HCEC 1CT (cell line): Measurements from ENCODE around the gene SPINDOC.

ENCODE experiments used
- DNase-seq: peaks from one replicate; pipeline ENCODE4 v3.0.0-alpha.2; 2017

SPINDOC gene

DNA sequence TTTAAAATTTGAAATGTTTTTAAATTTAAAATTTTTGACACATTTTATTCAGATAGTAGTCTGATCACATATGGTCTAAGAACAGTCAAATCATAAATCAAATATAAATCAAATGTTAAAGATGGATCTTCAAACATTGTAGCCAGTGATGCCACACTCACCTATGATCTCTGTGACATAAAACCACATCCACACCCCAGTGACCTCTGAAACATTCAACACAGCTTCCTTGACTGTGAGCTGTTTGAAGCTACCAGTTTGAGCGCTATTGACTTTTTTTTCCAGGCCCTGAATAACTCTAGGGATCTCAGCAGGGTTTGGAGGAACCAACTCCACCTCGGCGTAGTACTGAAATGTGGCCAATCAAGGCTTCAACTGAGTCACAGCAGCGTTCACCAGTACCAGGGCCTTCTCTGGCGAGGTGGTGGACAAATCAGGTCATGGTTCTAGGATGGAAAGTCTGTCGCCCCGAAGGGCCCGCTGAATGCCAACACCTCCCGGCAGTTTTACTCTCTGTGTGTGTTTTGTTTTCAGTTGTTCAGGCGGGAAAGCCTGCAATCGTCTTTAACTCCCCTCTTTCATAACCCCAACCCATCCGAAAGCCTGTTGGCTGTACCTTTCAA lies 21.4 kb downstream of the SPINDOC start:
- DNase-seq: no peak

GRCh38 chr11:63835158-63835545 lies 21.9 kb downstream of the SPINDOC start:
- no peak for DNase-seq

- peak; percentile 63 for DNase-seq
These were observed 23.9 kb downstream of the SPINDOC start for GRCh38 chr11:63837027-63837688.

DNA sequence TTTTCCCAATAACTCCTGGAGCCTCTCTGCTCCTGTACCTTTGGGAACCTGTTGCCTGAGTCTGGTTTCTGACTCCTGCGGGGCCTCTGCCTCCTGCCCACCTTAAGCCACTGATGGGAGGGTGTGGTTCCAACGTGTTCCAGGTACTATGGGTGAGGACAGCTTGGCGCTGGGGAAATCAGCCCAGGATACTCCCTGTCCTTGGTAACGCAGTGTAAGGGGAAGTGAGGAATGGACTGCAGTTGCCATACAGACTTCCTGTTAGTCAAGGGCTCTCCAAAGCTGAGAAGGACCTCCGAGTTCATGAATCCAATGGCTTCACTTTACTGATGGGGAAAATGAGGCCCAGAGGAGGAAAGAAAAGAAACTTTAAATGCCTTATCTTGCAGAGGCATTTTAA lies 24.5 kb downstream of the SPINDOC start:
- no peak for DNase-seq

DNA sequence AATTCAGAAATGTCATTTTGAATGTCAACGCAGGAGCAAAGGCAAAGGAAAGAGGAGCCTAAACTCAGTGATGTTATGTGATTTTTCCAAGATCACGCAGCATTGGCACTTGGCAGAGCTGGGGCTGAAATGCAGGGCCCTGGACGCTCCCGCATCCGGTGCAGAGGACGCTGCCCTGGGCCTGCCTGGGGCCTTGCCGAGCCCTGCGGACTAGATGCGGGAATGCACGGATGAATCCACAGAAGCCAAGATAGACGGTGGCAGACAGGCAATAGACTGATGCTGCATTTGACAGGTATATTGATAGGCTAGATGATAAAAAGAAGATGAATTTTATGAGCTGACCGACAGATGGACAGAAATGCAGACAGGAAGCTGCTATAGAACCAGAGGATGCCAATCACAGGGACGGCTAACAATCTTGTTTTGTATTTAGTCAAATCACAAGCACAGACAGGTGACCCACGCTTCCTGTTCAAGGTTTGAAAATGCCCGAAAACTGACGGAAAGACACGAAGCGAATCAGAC lies 25.0 kb downstream of the SPINDOC start:
- no peak for DNase-seq

GRCh38 chr11:63838678-63839507 lies 25.6 kb downstream of the SPINDOC start, which contains the start of gene MARK2:
Gene MARK2, plus strand, starts transcription at chr11:63839110. Its CDS starts 397 bp downstream, at chr11:63839507.
- DNase-seq: peak; percentile 97

DNA sequence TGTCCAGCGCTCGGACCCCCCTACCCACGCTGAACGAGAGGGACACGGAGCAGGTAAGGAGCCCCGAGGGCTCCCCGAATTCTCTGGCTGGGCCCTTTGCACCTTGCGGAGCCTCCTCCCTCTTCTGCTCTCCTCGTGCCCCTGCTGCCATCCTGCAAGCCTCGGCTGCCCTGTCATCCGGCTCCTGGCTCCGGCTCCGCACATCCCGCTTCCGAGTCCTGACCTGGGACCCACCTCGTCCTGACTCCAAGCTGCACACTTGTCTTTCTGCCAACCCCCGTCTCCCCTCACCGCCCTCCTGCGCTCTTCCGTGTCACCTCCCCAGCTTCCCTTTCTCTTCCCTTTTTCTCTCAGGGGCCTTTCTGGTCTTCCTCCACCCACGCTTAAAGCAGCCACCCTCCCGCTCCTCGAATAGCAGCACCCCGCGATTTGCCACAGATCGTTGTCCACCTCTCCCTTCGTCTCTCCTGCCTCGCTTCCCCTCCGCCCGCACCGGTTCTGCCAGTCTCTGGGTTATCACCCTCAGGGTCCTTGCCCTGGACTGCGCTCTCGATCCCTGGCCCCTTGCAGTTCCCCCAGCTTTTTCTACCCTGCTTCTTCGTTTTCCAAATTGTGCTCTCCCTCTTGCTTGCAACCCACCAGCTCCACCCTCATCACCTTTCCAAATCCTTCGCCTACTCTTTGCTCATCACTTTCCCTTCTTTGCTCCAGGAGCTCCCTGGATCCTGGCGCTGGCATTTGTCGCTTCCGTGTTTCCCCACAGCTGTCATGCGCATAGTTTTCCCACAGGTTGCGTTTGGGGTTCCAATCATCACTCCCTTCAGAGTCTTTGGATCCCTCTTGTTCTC lies 26.5 kb downstream of the SPINDOC start:
- DNase-seq: no peak

DNA sequence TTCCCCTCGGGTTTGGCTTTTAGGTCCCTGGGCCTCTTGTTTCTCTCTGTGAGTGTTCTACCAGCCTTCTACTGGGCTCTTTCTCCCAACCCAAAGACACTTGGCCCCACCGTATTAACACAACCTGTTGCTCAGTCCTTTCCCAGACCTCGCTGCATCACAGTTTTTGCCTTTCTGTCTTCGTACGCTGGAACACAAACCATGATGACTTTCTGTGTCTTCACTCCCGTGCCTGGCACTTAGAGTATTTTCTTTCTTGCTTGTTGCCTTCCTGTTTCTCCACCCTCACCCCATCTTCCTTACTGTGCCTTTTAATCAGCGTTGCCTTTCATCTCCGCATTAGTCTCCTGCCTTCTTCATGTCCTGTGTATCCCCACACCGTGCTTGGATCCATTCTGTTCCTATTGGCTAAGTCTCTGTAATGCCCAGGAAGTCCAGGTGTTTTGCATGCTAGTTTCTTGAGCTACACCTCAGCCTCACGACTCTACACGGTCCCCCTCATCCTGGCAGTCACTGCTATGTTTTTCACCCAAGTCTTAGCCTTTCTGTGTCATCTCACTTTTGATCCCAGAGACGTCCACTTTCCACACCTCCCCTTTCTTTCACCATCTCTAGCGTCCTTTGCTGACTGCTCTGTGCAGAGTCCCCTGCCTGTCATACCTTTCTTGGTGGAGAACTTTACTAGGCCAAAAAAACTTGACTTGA lies 27.3 kb downstream of the SPINDOC start:
- no peak for DNase-seq

DNA sequence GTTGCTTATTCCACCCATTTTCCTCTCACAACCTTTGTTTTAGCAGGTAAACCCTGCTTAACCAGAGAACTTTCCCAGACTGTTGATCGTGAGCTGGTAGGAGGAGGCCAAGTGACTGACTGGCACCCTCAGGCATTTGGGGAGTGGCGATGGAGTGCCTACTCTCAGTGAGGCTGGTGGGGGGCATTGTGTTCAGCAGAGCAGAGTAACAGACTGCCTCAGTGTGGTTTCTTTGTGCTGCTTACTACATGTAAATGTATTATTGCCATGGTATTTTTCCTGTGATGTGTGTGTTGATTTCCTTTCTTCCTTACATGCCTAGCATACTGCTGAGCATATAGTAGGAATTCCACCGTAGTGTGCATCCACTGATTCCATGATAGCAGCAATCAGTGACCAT lies 28.3 kb downstream of the SPINDOC start:
- DNase-seq: peak; percentile 16

DNA sequence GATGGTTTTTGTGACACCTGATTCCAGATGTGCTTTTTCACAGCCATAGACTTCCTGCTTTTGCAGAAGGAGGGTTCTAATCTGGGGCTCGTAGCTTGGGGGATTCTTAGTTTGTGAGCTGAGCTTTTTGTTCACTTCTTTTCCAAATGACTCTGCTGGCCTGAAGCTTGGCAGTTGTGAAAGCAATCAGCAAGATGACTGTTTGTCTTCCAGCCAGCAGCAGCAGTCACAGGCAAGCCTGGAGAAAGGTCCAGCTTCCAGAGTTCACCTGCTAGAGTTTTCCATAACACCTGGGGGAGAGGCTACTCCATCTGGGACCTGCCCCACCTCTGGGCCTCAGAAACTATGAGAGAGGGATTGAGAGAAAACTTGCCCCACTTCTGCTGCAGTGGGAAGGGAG lies 29.8 kb downstream of the SPINDOC start:
- no peak for DNase-seq

DNA sequence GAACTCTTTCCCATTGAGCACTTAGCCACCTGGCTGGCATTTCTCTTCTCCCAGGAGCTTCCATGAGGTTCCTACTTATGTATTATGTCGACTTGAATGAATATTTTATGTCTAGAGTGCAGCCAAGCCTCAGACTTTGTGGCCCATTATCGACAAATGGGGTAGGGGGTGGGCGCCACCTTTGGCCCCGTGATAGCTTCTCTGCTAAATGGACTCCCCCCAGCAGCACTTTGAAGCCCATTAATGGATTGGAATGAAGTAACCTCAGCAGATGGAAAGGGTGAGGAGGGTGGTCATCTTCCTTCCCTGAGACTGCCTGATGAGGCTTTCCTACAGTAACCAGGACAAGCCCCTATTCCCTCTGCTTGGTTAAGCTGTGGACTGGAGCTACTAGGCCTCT lies 31.6 kb downstream of the SPINDOC start:
- DNase-seq: no peak

DNA sequence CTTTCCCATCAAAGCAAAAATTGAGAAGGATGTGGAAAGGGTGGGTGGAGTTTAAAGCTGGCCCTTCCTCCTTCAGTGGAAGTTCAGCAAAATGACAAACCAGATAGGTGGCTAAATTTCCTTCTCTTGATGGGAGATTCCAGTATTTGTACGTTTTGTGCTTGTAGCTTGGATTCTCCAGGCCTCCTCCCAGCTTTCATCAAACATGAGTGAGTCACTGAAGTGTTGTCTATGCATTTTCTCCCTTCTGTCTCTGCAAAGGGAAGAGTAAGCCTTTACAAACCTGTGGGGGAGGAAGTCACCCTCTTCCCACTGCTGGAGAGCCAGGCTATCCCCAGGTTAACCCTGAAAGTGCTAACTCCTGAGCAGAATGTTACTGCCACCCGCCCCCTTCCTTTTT lies 32.0 kb downstream of the SPINDOC start:
- peak; percentile 69 for DNase-seq

- no peak for DNase-seq
These were observed 32.7 kb downstream of the SPINDOC start for GRCh38 chr11:63845911-63846310.

- DNase-seq: no peak
These were observed 33.6 kb downstream of the SPINDOC start for GRCh38 chr11:63846897-63847296.

DNA sequence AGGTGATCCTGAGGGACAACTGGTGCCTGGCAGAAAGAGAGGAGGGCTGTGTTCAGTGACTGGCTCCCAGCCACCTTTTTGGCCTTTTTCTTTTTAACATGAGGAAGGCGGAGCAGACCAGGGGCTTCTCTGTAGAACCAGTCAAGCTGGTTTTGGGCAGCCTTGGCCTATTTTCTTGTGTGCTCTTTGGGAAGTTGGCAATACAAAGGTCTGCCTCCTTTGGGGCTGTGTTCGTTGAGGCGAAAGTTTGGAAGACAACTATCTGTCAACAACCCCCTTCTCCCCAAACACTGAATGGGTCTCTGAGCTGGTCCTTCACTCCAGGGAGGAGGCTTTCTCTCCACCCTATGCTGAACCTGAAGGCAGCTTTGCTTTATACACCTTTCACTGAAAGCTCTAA lies 34.1 kb downstream of the SPINDOC start:
- no peak for DNase-seq

- DNase-seq: no peak
These were observed 36.4 kb downstream of the SPINDOC start for GRCh38 chr11:63849691-63850090.

- no peak for DNase-seq
These were observed 37.7 kb downstream of the SPINDOC start for GRCh38 chr11:63850920-63851319.

- DNase-seq: no peak
These were observed 38.1 kb downstream of the SPINDOC start for GRCh38 chr11:63851364-63851763.

DNA sequence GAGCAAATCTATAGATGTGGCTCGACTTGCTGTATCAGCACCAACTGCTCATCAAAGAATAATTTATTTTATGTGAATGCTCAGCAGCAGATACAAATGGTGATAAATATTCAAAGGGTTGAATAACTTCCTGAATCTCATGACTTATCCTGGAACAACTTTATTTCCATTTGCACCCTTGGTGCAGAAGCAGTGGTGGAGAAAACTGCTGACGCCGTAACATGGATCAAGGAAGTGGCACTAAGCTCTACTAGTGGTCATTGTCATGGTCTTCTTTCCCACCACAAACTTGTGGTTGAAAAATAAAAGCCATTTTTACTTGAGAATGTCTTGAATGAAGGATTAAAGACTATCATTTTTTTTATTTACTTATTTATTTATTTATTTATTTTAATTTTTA lies 40.2 kb downstream of the SPINDOC start:
- DNase-seq: no peak

GRCh38 chr11:63854696-63855095 lies 41.4 kb downstream of the SPINDOC start:
- DNase-seq: no peak

GRCh38 chr11:63855975-63856374 lies 42.7 kb downstream of the SPINDOC start:
- no peak for DNase-seq
